Mesenchymal stem cell (in vitro differentiated cells and primary cell): Measurements from ENCODE around the gene CDYL.

Experiments used
- DNase-seq: peaks from one replicate; pipeline ENCODE4 v3.0.0-alpha.2; 2013
- H2AFZ ChIP-seq: one replicate; pipeline ENCODE4 v1.6.1; 2013; ENCODE audit warnings: low read depth, mild to moderate bottlenecking, control low read depth, inconsistent platforms, low read length, moderate library complexity
- H2AK5ac ChIP-seq: 2 replicates; pipeline ENCODE4 v1.6.1; 2013; ENCODE audit warnings: low read length, moderate library complexity, mild to moderate bottlenecking, inconsistent platforms; ENCODE audit not compliant: severe bottlenecking
- H2BK120ac ChIP-seq: one replicate; pipeline ENCODE4 v1.6.1; 2013; ENCODE audit warnings: low read depth, mild to moderate bottlenecking, inconsistent platforms, low read length, moderate library complexity
- H2BK12ac ChIP-seq, 2 experiments: one replicate each; pipeline ENCODE4 v1.6.1; 2013; ENCODE audit warnings: inconsistent platforms in 2 of 2, low read length in 2 of 2, mild to moderate bottlenecking in 2 of 2, moderate library complexity in 2 of 2, control low read depth in 1 of 2
- H2BK15ac ChIP-seq: one replicate; pipeline ENCODE4 v1.6.1; 2013; ENCODE audit warnings: mild to moderate bottlenecking, low read depth, inconsistent platforms; ENCODE audit not compliant: poor library complexity, severe bottlenecking
- H2BK5ac ChIP-seq: 2 replicates; pipeline ENCODE4 v1.6.1; 2013; ENCODE audit warnings: low read depth, mild to moderate bottlenecking, low read length, control low read depth, inconsistent platforms; ENCODE audit not compliant: poor library complexity, severe bottlenecking
- H3K14ac ChIP-seq, 2 experiments: one replicate each; pipeline ENCODE4 v1.6.1; 2013; ENCODE audit warnings: inconsistent platforms in 2 of 2, low read length in 2 of 2, control low read depth in 1 of 2, mild to moderate bottlenecking in 1 of 2, moderate library complexity in 1 of 2
- H3K18ac ChIP-seq, 2 experiments: one replicate each; pipeline ENCODE4 v1.6.1; 2013; ENCODE audit warnings: inconsistent platforms in 2 of 2, low read length in 2 of 2, control low read depth in 1 of 2, low read depth in 1 of 2, mild to moderate bottlenecking in 1 of 2
- H3K23ac ChIP-seq, 2 experiments: one replicate each; pipeline ENCODE4 v1.6.1; 2013; ENCODE audit warnings: inconsistent platforms in 2 of 2, low read length in 2 of 2, mild to moderate bottlenecking in 2 of 2, moderate library complexity in 2 of 2, control low read depth in 1 of 2
- H3K27ac ChIP-seq: 2 replicates; pipeline ENCODE4 v1.5.1; 2013; ENCODE audit warnings: mild to moderate bottlenecking, moderate library complexity, low read length, control low read depth, inconsistent platforms; ENCODE audit not compliant: poor library complexity, severe bottlenecking
- H3K27me3 ChIP-seq, 2 experiments: 2 replicates each; pipeline versions ENCODE4 v1.6.1 to v1.7.0; 2013; ENCODE audit warnings: low read length in 2 of 2, mild to moderate bottlenecking in 2 of 2, moderate library complexity in 2 of 2, control low read depth in 1 of 2, inconsistent platforms in 1 of 2; ENCODE audit not compliant: control insufficient read depth in 1 of 2, insufficient read depth in 1 of 2
- H3K36me3 ChIP-seq, 2 experiments: 2 replicates each; pipeline versions ENCODE4 v1.6.1 to v1.7.0; 2013; ENCODE audit warnings: low read length in 2 of 2, control low read depth in 1 of 2, inconsistent platforms in 1 of 2, low read depth in 1 of 2, mild to moderate bottlenecking in 1 of 2; ENCODE audit not compliant: insufficient read depth in 2 of 2, control insufficient read depth in 1 of 2
- H3K4ac ChIP-seq, 2 experiments: one replicate each; pipeline ENCODE4 v1.6.1; 2013; ENCODE audit warnings: inconsistent platforms in 2 of 2, low read length in 2 of 2, mild to moderate bottlenecking in 2 of 2, moderate library complexity in 2 of 2, control low read depth in 1 of 2, low read depth in 1 of 2
- H3K4me1 ChIP-seq: 2 replicates; pipeline ENCODE4 v1.6.1; 2013; ENCODE audit warnings: low read depth, low read length, control low read depth; ENCODE audit not compliant: control insufficient read depth, insufficient read depth
- H3K4me2 ChIP-seq: 2 replicates; pipeline ENCODE4 v1.6.1; 2013; ENCODE audit warnings: low read length, mild to moderate bottlenecking, inconsistent platforms; ENCODE audit not compliant: poor library complexity, severe bottlenecking
- H3K4me3 ChIP-seq, 2 experiments: 2 replicates each; pipeline versions ENCODE4 v1.5.1 to v1.7.0; 2013; ENCODE audit warnings: low read length in 2 of 2, mild to moderate bottlenecking in 2 of 2, control low read depth in 1 of 2, low read depth in 1 of 2; ENCODE audit not compliant: insufficient read depth in 1 of 2
- H3K79me1 ChIP-seq: replicated peaks from 2 replicates; pipeline ENCODE4 v1.6.1; 2013; ENCODE audit warnings: mild to moderate bottlenecking, control low read depth, low read length, inconsistent platforms; ENCODE audit not compliant: poor library complexity, severe bottlenecking
- H3K9ac ChIP-seq: 2 replicates; pipeline ENCODE4 v1.7.0; 2013; ENCODE audit warnings: mild to moderate bottlenecking, low read length, moderate library complexity
- H3K9me3 ChIP-seq: 2 replicates; pipeline ENCODE4 v1.7.0; 2013; ENCODE audit warnings: mild to moderate bottlenecking, low read length; ENCODE audit not compliant: control insufficient read depth
- H4K8ac ChIP-seq: one replicate; pipeline ENCODE4 v1.6.1; 2013; ENCODE audit warnings: inconsistent platforms, mild to moderate bottlenecking, low read length, moderate library complexity
- H4K91ac ChIP-seq: one replicate; pipeline ENCODE4 v1.6.1; 2013; ENCODE audit warnings: mild to moderate bottlenecking, low read length, inconsistent platforms
- WGBS: methylation state at CpG from one replicate; pipeline ENCODE4 v1.1.7; 2013; ENCODE audit warnings: mixed read lengths; 5-methylcytosine and 5-hydroxymethylcytosine counted together

Gene CDYL

DNA sequence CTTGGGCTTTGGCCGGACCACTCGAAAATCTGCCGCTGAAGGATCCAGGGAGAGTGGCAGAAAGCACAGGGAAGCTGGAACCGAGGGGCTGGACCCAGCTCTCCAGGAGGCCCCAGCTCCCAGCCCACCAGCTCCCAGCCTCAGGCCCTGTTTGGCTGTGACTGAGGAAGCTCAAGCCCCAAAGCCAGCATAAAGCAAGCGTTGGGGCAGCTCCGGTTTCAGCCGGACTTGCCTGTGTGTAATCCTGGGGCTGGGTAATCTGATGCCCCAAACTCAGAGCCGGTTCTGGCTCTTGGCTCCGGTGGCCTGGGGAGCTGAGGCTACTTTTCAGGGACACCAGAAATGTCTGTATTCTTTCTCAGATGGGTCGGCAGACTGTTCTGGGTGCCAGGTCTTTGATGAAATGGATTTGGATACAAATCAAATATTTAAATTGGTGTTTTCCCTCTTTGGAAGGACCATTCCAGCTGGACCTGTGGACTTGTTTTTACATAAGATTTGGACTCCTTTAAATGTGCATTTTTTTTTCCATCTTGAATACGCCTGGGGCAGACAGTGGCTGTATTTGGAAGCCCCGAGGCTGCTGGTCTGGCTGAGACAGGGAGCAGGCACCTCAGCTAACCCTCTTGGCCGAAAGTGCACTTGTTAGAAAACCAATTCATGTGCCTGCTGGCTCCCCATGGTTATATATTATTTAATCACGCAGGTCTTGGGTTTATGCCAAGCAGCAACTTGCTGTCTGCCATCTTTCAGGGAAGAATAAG lies 198.0 kb downstream of the CDYL start:
- no peaks in the 10 kb centered on the region for H3K4me1 ChIP-seq
- H2AFZ ChIP-seq, result peak overlapping the region; percentile 48
- H3K79me1 ChIP-seq, result no peaks in the 10 kb centered on the region
- H3K36me3 ChIP-seq, result no peaks in the 10 kb centered on the region
- no peak overlapping the region for H2BK15ac ChIP-seq
- no peak overlapping the region for H2AK5ac ChIP-seq
- H2BK120ac ChIP-seq, result no peak overlapping the region
- no peak overlapping the region for H4K91ac ChIP-seq
- H3K4me3 ChIP-seq, result peak overlapping the region in 1 of 2 experiments; percentile 42
- H3K9me3 ChIP-seq, result peaks cover 10% of the 10 kb centered on the region
- no peak overlapping the region for H3K4ac ChIP-seq
- H4K8ac ChIP-seq, result no peak overlapping the region
- no peak overlapping the region for H3K14ac ChIP-seq
- H3K9ac ChIP-seq, result peak overlapping the region; percentile 82
- H2BK12ac ChIP-seq, result peak overlapping the region in 1 of 2 experiments; percentile 18
- H3K27me3 ChIP-seq, result peaks cover 0 to 4% of the 10 kb centered on the region in 2 experiments
- no peak overlapping the region for H3K18ac ChIP-seq
- H2BK5ac ChIP-seq, result no peak overlapping the region
- peak; percentile 14 for DNase-seq
- H3K23ac ChIP-seq, result no peak overlapping the region
- WGBS, result 53% methylated on average over 14 of the region's 14 CpGs
- H3K27ac ChIP-seq, result no peak overlapping the region
- H3K4me2 ChIP-seq, result no peak overlapping the region

DNA sequence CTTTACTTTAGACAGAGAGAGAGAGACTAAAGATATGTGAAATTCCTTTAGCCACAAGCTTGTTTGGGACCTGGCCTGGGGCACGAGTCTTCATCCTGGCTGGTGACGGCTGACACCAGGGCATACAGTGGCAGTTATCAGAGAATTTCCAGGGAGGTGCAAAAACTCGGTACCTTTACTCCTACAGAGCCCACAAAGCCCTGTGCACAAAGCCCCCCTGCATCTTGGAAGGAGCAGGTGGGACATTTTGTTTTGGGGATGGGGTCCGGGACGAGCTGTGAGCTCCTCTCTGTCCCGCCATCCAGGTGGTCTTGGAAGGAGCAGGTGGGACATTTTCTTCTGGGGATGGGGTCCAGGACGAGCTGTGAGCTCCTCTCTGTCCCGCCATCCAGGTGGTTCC lies 198.8 kb downstream of the CDYL start:
- H3K27me3 ChIP-seq, result peaks cover 0 to 4% of the 10 kb centered on the region in 2 experiments
- H3K4ac ChIP-seq, result no peak overlapping the region
- no peaks in the 10 kb centered on the region for H3K79me1 ChIP-seq
- H3K14ac ChIP-seq, result no peak overlapping the region
- DNase-seq, result no peak
- no peak overlapping the region for H3K27ac ChIP-seq
- no peaks in the 10 kb centered on the region for H3K36me3 ChIP-seq
- H2BK15ac ChIP-seq, result no peak overlapping the region
- no peak overlapping the region for H3K23ac ChIP-seq
- H3K18ac ChIP-seq, result no peak overlapping the region
- no peak overlapping the region for H2BK12ac ChIP-seq
- no peak overlapping the region for H2AK5ac ChIP-seq
- H2BK5ac ChIP-seq, result no peak overlapping the region
- peak overlapping the region; percentile 82 for H3K9ac ChIP-seq
- no peak overlapping the region for H2AFZ ChIP-seq
- H4K8ac ChIP-seq, result no peak overlapping the region
- 86% methylated on average over 7 of the region's 8 CpGs for WGBS
- H3K9me3 ChIP-seq, result peaks cover 17% of the 10 kb centered on the region
- H3K4me3 ChIP-seq, result no peak overlapping the region
- no peaks in the 10 kb centered on the region for H3K4me1 ChIP-seq
- H4K91ac ChIP-seq, result no peak overlapping the region
- no peak overlapping the region for H3K4me2 ChIP-seq
- H2BK120ac ChIP-seq, result no peak overlapping the region

DNA sequence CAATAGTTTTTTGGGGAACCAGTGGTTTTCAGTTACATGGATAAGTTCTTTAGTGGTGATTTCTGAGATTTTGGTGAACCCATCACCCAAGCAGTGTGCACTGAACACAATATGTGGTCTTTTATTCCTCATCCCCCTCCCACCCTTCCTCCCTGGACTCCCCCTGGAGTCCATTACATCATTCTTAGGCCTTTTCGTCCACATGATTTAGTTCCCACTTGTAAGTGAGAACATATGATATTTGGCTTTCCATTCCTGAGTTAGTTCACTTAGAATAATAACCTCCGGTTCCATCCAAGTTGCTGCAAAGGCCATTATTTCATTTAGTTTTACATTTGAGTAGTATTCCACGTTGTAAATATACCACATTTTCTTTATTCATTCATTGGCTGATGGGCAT lies 199.3 kb downstream of the CDYL start:
- H2BK120ac ChIP-seq, result no peak overlapping the region
- no peak overlapping the region for H3K27ac ChIP-seq
- no peak overlapping the region for H2AK5ac ChIP-seq
- WGBS, result 77% methylated on average over 1 of the region's 3 CpGs
- H3K4me2 ChIP-seq, result no peak overlapping the region
- H3K4me1 ChIP-seq, result no peaks in the 10 kb centered on the region
- no peak for DNase-seq
- no peak overlapping the region for H3K4ac ChIP-seq
- H3K4me3 ChIP-seq, result no peak overlapping the region
- H3K9ac ChIP-seq, result no peak overlapping the region
- no peak overlapping the region for H4K8ac ChIP-seq
- no peaks in the 10 kb centered on the region for H3K79me1 ChIP-seq
- no peak overlapping the region for H4K91ac ChIP-seq
- no peak overlapping the region for H2BK15ac ChIP-seq
- peaks cover 0 to 4% of the 10 kb centered on the region in 2 experiments for H3K27me3 ChIP-seq
- H3K14ac ChIP-seq, result no peak overlapping the region
- H3K9me3 ChIP-seq, result peaks cover 22% of the 10 kb centered on the region
- no peak overlapping the region for H3K18ac ChIP-seq
- no peaks in the 10 kb centered on the region for H3K36me3 ChIP-seq
- H2BK5ac ChIP-seq, result no peak overlapping the region
- H3K23ac ChIP-seq, result no peak overlapping the region
- H2BK12ac ChIP-seq, result no peak overlapping the region
- H2AFZ ChIP-seq, result no peak overlapping the region

DNA sequence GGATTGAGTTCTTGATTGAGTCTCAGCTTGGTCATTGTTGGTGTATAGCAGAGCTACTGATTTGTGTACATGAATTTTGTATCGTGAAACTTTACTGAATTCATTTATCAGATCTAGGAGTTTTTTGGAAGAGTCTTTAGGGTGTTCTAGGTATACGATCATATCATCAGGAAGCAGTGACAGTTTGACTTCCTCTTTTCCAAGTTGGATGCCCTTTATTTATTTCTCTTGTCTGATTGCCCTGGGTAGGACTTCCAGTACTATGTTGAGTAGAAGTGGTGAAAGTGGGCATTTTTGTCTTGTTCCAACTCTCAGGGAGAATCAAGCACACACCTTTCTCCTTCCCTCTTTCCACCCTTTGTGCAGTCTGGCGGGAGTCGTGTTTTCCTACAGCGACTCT lies 201.3 kb downstream of the CDYL start:
- H4K91ac ChIP-seq, result no peak overlapping the region
- H3K4me3 ChIP-seq, result no peak overlapping the region
- no peak overlapping the region for H4K8ac ChIP-seq
- DNase-seq, result no peak
- H3K36me3 ChIP-seq, result no peaks in the 10 kb centered on the region
- WGBS, result 87% methylated on average over 5 of the region's 5 CpGs
- H2AFZ ChIP-seq, result no peak overlapping the region
- H3K4me2 ChIP-seq, result no peak overlapping the region
- no peaks in the 10 kb centered on the region for H3K27me3 ChIP-seq
- no peak overlapping the region for H2BK15ac ChIP-seq
- no peak overlapping the region for H3K14ac ChIP-seq
- H3K27ac ChIP-seq, result no peak overlapping the region
- H2BK12ac ChIP-seq, result no peak overlapping the region
- no peak overlapping the region for H3K4ac ChIP-seq
- H3K23ac ChIP-seq, result no peak overlapping the region
- peaks cover 26% of the 10 kb centered on the region for H3K9me3 ChIP-seq
- H2AK5ac ChIP-seq, result no peak overlapping the region
- H3K18ac ChIP-seq, result no peak overlapping the region
- H3K4me1 ChIP-seq, result no peaks in the 10 kb centered on the region
- H3K9ac ChIP-seq, result no peak overlapping the region
- H3K79me1 ChIP-seq, result no peaks in the 10 kb centered on the region
- H2BK120ac ChIP-seq, result no peak overlapping the region
- no peak overlapping the region for H2BK5ac ChIP-seq
